Natural killer cell (primary cell): ENCODE results near the gene VEPH1. TPM values are rescaled to one million over a fixed set of nuclear protein-coding genes. Genes with fewer than 3 reads are reported as not detected.

ENCODE experiments used
- ATAC-seq, 3 donors: fragments of 150-1000 bp in 2 of 3; fragments of 200-7000 bp in 1 of 3; cut with Tn5 transposase; 1 replicate in 1 of 3; 2 replicates in 2 of 3; pipeline ENCODE4 v1.10.0; 2021; ENCODE audit warnings: mild to moderate bottlenecking in 2 of 3, moderate library complexity in 2 of 3
- DNase-seq, 2 donors: peaks; one replicate each; pipeline versions ENCODE4 v3.0.0 to v3.0.0-alpha.2; 2013 to 2021; ENCODE audit warnings: mixed read lengths in 1 of 2
- H3K27ac ChIP-seq: one replicate; pipeline ENCODE4 v1.5.1; 2013; ENCODE audit warnings: mild to moderate bottlenecking, low read length
- H3K27me3 ChIP-seq: one replicate; pipeline ENCODE4 v1.6.1; 2013; ENCODE audit warnings: low read length; ENCODE audit not compliant: control insufficient read depth, insufficient read depth
- H3K36me3 ChIP-seq: one replicate; pipeline ENCODE4 v1.6.1; 2013; ENCODE audit warnings: low read length; ENCODE audit not compliant: control insufficient read depth, insufficient read depth
- H3K4me1 ChIP-seq: one replicate; pipeline ENCODE4 v1.6.1; 2013; ENCODE audit warnings: low read length; ENCODE audit not compliant: control insufficient read depth, insufficient read depth
- H3K4me3 ChIP-seq: one replicate; pipeline ENCODE4 v1.5.1; 2013; ENCODE audit warnings: low read length
- H3K9me3 ChIP-seq: one replicate; pipeline ENCODE4 v1.6.1; 2013; ENCODE audit warnings: low read length; ENCODE audit not compliant: control insufficient read depth, insufficient read depth
- H3K27ac Mint-ChIP-seq, 2 donors: one replicate each; pipeline ENCODE4 v1.8.0; 2022; ENCODE audit warnings: mild to moderate bottlenecking in 2 of 2, mixed read lengths in 2 of 2, moderate library complexity in 1 of 2
- H3K27me3 Mint-ChIP-seq, 2 donors: one replicate each; pipeline ENCODE4 v1.8.0; 2022; ENCODE audit warnings: low read depth in 2 of 2, mixed read lengths in 2 of 2
- H3K36me3 Mint-ChIP-seq: one replicate; pipeline ENCODE4 v1.8.0; 2022; ENCODE audit warnings: mixed read lengths
- H3K4me1 Mint-ChIP-seq, 2 donors: one replicate each; pipeline ENCODE4 v1.8.0; 2022; ENCODE audit warnings: mixed read lengths in 2 of 2
- H3K4me3 Mint-ChIP-seq: one replicate; pipeline ENCODE4 v1.8.0; 2022; ENCODE audit warnings: mild to moderate bottlenecking, moderate library complexity, mixed read lengths
- H3K9me3 Mint-ChIP-seq, 2 donors: one replicate each; pipeline ENCODE4 v1.8.0; 2022; ENCODE audit warnings: mixed read lengths in 2 of 2
- CTCF ChIP-seq: fragments of 200-600 bp; IDR thresholded peaks from one replicate; pipeline ENCODE4 v1.8.0; 2022; ENCODE audit warnings: antibody characterized with exemption
- WGBS: methylation state at CpG from one replicate; pipeline ENCODE4 v1.1.7; 2013; ENCODE audit warnings: missing lambda C conversion rate; ENCODE audit not compliant: insufficient coverage; 5-methylcytosine and 5-hydroxymethylcytosine counted together
- intact Hi-C: fragments of 100-400 bp; cut with micrococcal nuclease; formaldehyde crosslinking; loops from one replicate; pipeline ENCODE4 v1.14.2; 2022
- total RNA-seq, 4 donors: library from RNA; stranded (reverse); fragments of 120-200 nt in 1 of 4; gene quantifications; one replicate each; pipeline versions ENCODE4 v1.2.3 to v1.2.4, GENCODE V29; 2013 to 2022

Gene VEPH1
- total RNA-seq, 3 donors from 2014 or later (not counting 1 experiment from before 2014, with no cell fraction given), result 0.41 to 1.3 (median 0.60) TPM

GRCh38 chr3:157294491-157294890 is 208.7 kb downstream of the VEPH1 start:
- Histone ChIP-seq H3K36me3 (no peaks in the 10 kb centered on the region), H3K27me3 (no peaks in the 10 kb centered on the region), H3K4me1 (no peaks in the 10 kb centered on the region), H3K9me3 (no peaks in the 10 kb centered on the region), H3K4me3 (no peak overlapping the region), H3K27ac (no peak overlapping the region)
- DNase-seq (no peak), ATAC-seq (no peak)
- intact Hi-C loops, result no loop called here
- Mint-ChIP-seq H3K4me3 (no peak overlapping the region), H3K27me3 (peaks cover 0 to 3% of the 10 kb centered on the region in 2 donors), H3K27ac (no peak overlapping the region), H3K9me3 (no peaks in the 10 kb centered on the region), H3K4me1 (no peaks in the 10 kb centered on the region), H3K36me3 (no peaks in the 10 kb centered on the region)
- 0% methylated on average over 1 of the region's 1 CpG for WGBS
- no peak for TF ChIP-seq CTCF

GRCh38 chr3:157290766-157291165 is 212.4 kb downstream of the VEPH1 start:
- no peak for TF ChIP-seq CTCF
- H3K4me1 ChIP-seq, result no peaks in the 10 kb centered on the region
- H3K36me3 ChIP-seq, result no peaks in the 10 kb centered on the region
- ATAC-seq (no peak), DNase-seq (no peak)
- intact Hi-C loops, result no loop called here
- no peaks in the 10 kb centered on the region for H3K9me3 ChIP-seq
- H3K27ac Mint-ChIP-seq, result no peak overlapping the region
- H3K4me3 Mint-ChIP-seq, result no peak overlapping the region
- no peak overlapping the region for H3K4me3 ChIP-seq
- no peaks in the 10 kb centered on the region for H3K27me3 Mint-ChIP-seq
- 50% methylated on average over 2 of the region's 2 CpGs for WGBS
- H3K4me1 Mint-ChIP-seq, result no peaks in the 10 kb centered on the region
- no peak overlapping the region for H3K27ac ChIP-seq
- H3K36me3 Mint-ChIP-seq, result no peaks in the 10 kb centered on the region
- no peaks in the 10 kb centered on the region for H3K9me3 Mint-ChIP-seq
- no peaks in the 10 kb centered on the region for H3K27me3 ChIP-seq

GRCh38 chr3:157285966-157286365 is 217.2 kb downstream of the VEPH1 start:
- Mint-ChIP-seq H3K27me3 (no peaks in the 10 kb centered on the region), H3K27ac (no peak overlapping the region), H3K36me3 (no peaks in the 10 kb centered on the region), H3K4me3 (no peak overlapping the region), H3K4me1 (no peaks in the 10 kb centered on the region), H3K9me3 (peaks cover 0 to under 1% of the 10 kb centered on the region in 2 donors)
- Histone ChIP-seq H3K9me3 (no peaks in the 10 kb centered on the region), H3K4me1 (no peaks in the 10 kb centered on the region), H3K27ac (no peak overlapping the region), H3K36me3 (no peaks in the 10 kb centered on the region), H3K27me3 (no peaks in the 10 kb centered on the region), H3K4me3 (no peak overlapping the region)
- ATAC-seq (no peak), DNase-seq (no peak)
- WGBS, result no CpG with 5 or more reads among the region's 2 CpGs
- TF ChIP-seq CTCF, result no peak
- intact Hi-C loops, result no loop called here

DNA sequence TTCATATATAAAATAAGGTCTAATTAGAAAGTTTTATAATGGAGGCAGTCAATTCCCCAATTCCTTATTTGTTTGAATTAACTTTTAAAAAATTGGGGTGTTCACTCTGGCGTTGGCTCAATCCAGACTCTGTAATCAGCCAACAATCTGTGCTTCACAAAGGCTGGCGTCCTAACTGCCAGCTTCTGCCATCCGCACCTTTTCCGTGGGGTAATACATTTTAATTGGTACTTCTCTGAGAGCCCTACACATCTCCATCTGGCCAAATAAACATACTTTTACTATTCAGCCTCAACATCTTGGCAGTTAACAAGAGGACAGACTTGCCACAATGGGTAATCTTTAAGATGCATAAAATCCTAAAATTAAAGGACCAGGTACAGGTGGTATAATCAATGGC is 218.1 kb downstream of the VEPH1 start:
- intact Hi-C loops, result no loop called here
- no peaks in the 10 kb centered on the region for H3K36me3 ChIP-seq
- Mint-ChIP-seq H3K4me3 (no peak overlapping the region), H3K27me3 (no peaks in the 10 kb centered on the region), H3K4me1 (no peaks in the 10 kb centered on the region), H3K9me3 (peaks cover 0 to 3% of the 10 kb centered on the region in 2 donors), H3K27ac (no peak overlapping the region), H3K36me3 (no peaks in the 10 kb centered on the region)
- 96% methylated on average over 4 of the region's 4 CpGs for WGBS
- H3K4me1 ChIP-seq, result no peaks in the 10 kb centered on the region
- H3K4me3 ChIP-seq, result no peak overlapping the region
- no peak for TF ChIP-seq CTCF
- H3K27me3 ChIP-seq, result no peaks in the 10 kb centered on the region
- H3K9me3 ChIP-seq, result no peaks in the 10 kb centered on the region
- ATAC-seq (no peak), DNase-seq (no peak)
- no peak overlapping the region for H3K27ac ChIP-seq
